HCT116 (cell line): ENCODE results near the gene ASIC5. TPM values are rescaled to one million over a fixed set of nuclear protein-coding genes. Genes with fewer than 3 reads are reported as not detected.

Experiments used
- ATAC-seq: fragments of 200-7000 bp; cut with Tn5 transposase; 2 replicates; pipeline ENCODE4 v1.9.1; 2020; ENCODE audit warnings: mild to moderate bottlenecking, moderate library complexity
- BruUV-seq: library from RNA; stranded (reverse); fragments of 400-500 nt; replicated peaks from 2 replicates; lab custom pipeline; 2021; lab: Mats Ljungman, UMichigan
- CTCF ChIA-PET: fragments of 300-600 bp; sonication (Branson Sonifier 250); formaldehyde crosslinking; loops from one replicate; lab custom pipeline; 2021; ENCODE audit warnings: antibody characterized with exemption; lab: Charles Lee
- POLR2A ChIA-PET: fragments of 300-600, 350-600 bp; sonication (Branson Sonifier 250); formaldehyde crosslinking; loops from one replicate; lab custom pipeline; 2021; ENCODE audit warnings: antibody characterized with exemption; lab: Charles Lee
- RAD21 ChIA-PET, 2 experiments: fragments of 300-600 bp; sonication (Branson Sonifier 250); formaldehyde crosslinking; loops; one replicate each; lab custom pipeline; 2023; ENCODE audit warnings: low total read pairs in 2 of 2; ENCODE audit not compliant: uncharacterized antibody in 2 of 2, unreplicated experiment in 2 of 2, low non-redundant PET in 1 of 2; lab: Charles Lee
- DNase-seq: peaks from one replicate; pipeline ENCODE4 v3.0.0-alpha.2; 2010; ENCODE audit warnings: low read depth, low spot score
- H2AFZ ChIP-seq: fragments of 200-600 bp; shearing (Covaris generic), sonication (generic); 2 replicates; pipeline ENCODE4 v1.6.1; 2017; ENCODE audit warnings: low read depth, mixed run types, mixed read lengths, antibody characterized with exemption, low read length; ENCODE audit not compliant: poor library complexity, severe bottlenecking
- H3K27ac ChIP-seq: 2 replicates; pipeline ENCODE4 v1.5.1; 2012; ENCODE audit warnings: low read depth, low read length
- H3K27me3 ChIP-seq: fragments of 200-600 bp; sonication (generic); 2 replicates; pipeline ENCODE4 v1.6.1; 2016; ENCODE audit warnings: mixed run types, low read length, mixed read lengths; ENCODE audit not compliant: insufficient read depth
- H3K36me3 ChIP-seq, 2 experiments: fragments of 200-500 bp in 1 of 2; fragments of 200-600 bp in 1 of 2; sonication (Bioruptor generic) in 1 of 2; sonication (generic) in 1 of 2; 2 replicates each; pipeline versions ENCODE4 v1.5.1 to v1.6.1; 2014 to 2016; ENCODE audit warnings: low read length in 2 of 2, inconsistent platforms in 1 of 2, mixed read lengths in 1 of 2, mixed run types in 1 of 2; ENCODE audit not compliant: insufficient read depth in 2 of 2, control insufficient read depth in 1 of 2
- H3K4me1 ChIP-seq, 2 experiments: fragments of 200-600 bp in 1 of 2; sonication (generic) in 1 of 2; 2 replicates each; pipeline versions ENCODE4 v1.5.1 to v1.6.1; 2012 to 2017; ENCODE audit warnings: low read length in 2 of 2, inconsistent platforms in 1 of 2, mild to moderate bottlenecking in 1 of 2, mixed read lengths in 1 of 2, mixed run types in 1 of 2, moderate library complexity in 1 of 2; ENCODE audit not compliant: insufficient read depth in 2 of 2, control insufficient read depth in 1 of 2
- H3K4me2 ChIP-seq: fragments of 200-600 bp; sonication (generic); 2 replicates; pipeline ENCODE4 v1.6.1; 2017; ENCODE audit warnings: mixed run types, low read length, mixed read lengths
- H3K4me3 ChIP-seq, 2 experiments: fragments of 200-600 bp in 1 of 2; sonication (generic) in 1 of 2; replicated peaks in 1 of 2; 2 replicates each; pipeline ENCODE4 v1.5.1; 2011 to 2016; ENCODE audit warnings: low read length in 2 of 2, control low read depth in 1 of 2, low read depth in 1 of 2, mild to moderate bottlenecking in 1 of 2, mixed read lengths in 1 of 2, mixed run types in 1 of 2
- H3K79me2 ChIP-seq: fragments of 200-600 bp; sonication (generic); 2 replicates; pipeline ENCODE4 v1.6.1; 2017; ENCODE audit warnings: mild to moderate bottlenecking, mixed run types, low read length, moderate library complexity, mixed read lengths; ENCODE audit not compliant: insufficient read depth
- H3K9ac ChIP-seq: fragments of 200-600 bp; sonication (generic); 2 replicates; pipeline ENCODE4 v1.6.1; 2016; ENCODE audit warnings: low read length, mixed read lengths
- H3K9me2 ChIP-seq: fragments of 200-600 bp; sonication (generic), shearing (Covaris generic); 2 replicates; pipeline ENCODE4 v1.6.1; 2017; ENCODE audit warnings: mixed run types, mild to moderate bottlenecking, moderate library complexity; ENCODE audit not compliant: insufficient read depth
- H3K9me3 ChIP-seq, 2 experiments: fragments of 200-500 bp in 1 of 2; fragments of 200-600 bp in 1 of 2; sonication (Bioruptor generic) in 1 of 2; sonication (generic) in 1 of 2; 2 replicates each; pipeline ENCODE4 v1.6.1; 2014 to 2017; ENCODE audit warnings: low read length in 2 of 2, mixed read lengths in 2 of 2, inconsistent platforms in 1 of 2, low read depth in 1 of 2, mild to moderate bottlenecking in 1 of 2, mixed run types in 1 of 2, moderate library complexity in 1 of 2; ENCODE audit not compliant: control insufficient read depth in 1 of 2, insufficient read depth in 1 of 2
- H4K20me1 ChIP-seq: fragments of 200-600 bp; sonication (generic), shearing (Covaris generic); 2 replicates; pipeline ENCODE4 v1.6.1; 2017; ENCODE audit warnings: mixed run types, mild to moderate bottlenecking, moderate library complexity; ENCODE audit not compliant: insufficient read depth
- ATF3 ChIP-seq: IDR thresholded peaks from 2 replicates; pipeline ENCODE4 v1.6.1; 2012
- CBX3 ChIP-seq: IDR thresholded peaks from 2 replicates; pipeline ENCODE4 v1.6.1; 2012; ENCODE audit warnings: low read depth
- CEBPB ChIP-seq: IDR thresholded peaks from 2 replicates; pipeline ENCODE4 v1.6.1; 2012; ENCODE audit warnings: low read depth
- EGR1 ChIP-seq: IDR thresholded peaks from 2 replicates; pipeline ENCODE4 v1.6.1; 2012; ENCODE audit warnings: low read depth
- ELF1 ChIP-seq: IDR thresholded peaks from 2 replicates; pipeline ENCODE4 v1.6.1; 2012; ENCODE audit warnings: low read depth, borderline replicate concordance
- EZH2 ChIP-seq: fragments of 200-600 bp; sonication (generic); IDR thresholded peaks from 2 replicates; pipeline ENCODE4 v1.6.1; 2017; ENCODE audit warnings: antibody characterized with exemption, mixed run types
- EZH2phosphoT487 ChIP-seq: fragments of 200-600 bp; IDR thresholded peaks from 2 replicates; pipeline ENCODE4 v1.6.1; 2018; ENCODE audit warnings: antibody characterized with exemption, borderline replicate concordance
- FOSL1 ChIP-seq: IDR thresholded peaks from 2 replicates; pipeline ENCODE4 v1.6.1; 2012; ENCODE audit warnings: low read depth
- JUND ChIP-seq: IDR thresholded peaks from 2 replicates; pipeline ENCODE4 v1.6.1; 2012
- MAX ChIP-seq: IDR thresholded peaks from 2 replicates; pipeline ENCODE4 v1.6.1; 2012
- POLR2A ChIP-seq: IDR thresholded peaks from 2 replicates; pipeline ENCODE4 v1.7.0; 2011; ENCODE audit warnings: borderline replicate concordance; ENCODE audit not compliant: insufficient read depth, insufficient read length; ENCODE audit errors: extremely low read depth
- RAD21 ChIP-seq: IDR thresholded peaks from 2 replicates; pipeline ENCODE4 v1.6.1; 2012; ENCODE audit warnings: low read depth, mild to moderate bottlenecking
- REST ChIP-seq: IDR thresholded peaks from 2 replicates; pipeline ENCODE4 v1.6.1; 2012; ENCODE audit warnings: low read depth
- SIN3A ChIP-seq: IDR thresholded peaks from 2 replicates; pipeline ENCODE4 v1.6.1; 2012; ENCODE audit warnings: low read depth
- SP1 ChIP-seq: IDR thresholded peaks from 2 replicates; pipeline ENCODE4 v1.6.1; 2012; ENCODE audit warnings: low read depth
- SRF ChIP-seq: IDR thresholded peaks from 2 replicates; pipeline ENCODE4 v1.6.1; 2012; ENCODE audit warnings: low read depth
- TCF7L2 ChIP-seq: IDR thresholded peaks from 2 replicates; pipeline ENCODE4 v1.7.0; 2011; ENCODE audit warnings: borderline replicate concordance, inconsistent platforms; ENCODE audit not compliant: insufficient read depth, insufficient read length; ENCODE audit errors: extremely low read depth
- YY1 ChIP-seq: IDR thresholded peaks from 2 replicates; pipeline ENCODE4 v1.6.1; 2011; ENCODE audit warnings: low read length, low read depth, moderate library complexity, mild to moderate bottlenecking; ENCODE audit not compliant: insufficient replicate concordance; ENCODE audit errors: extremely low read depth
- ZFX ChIP-seq: fragments of 450-650 bp; IDR thresholded peaks from 2 replicates; pipeline ENCODE4 v1.6.1; 2017
- ZNF274 ChIP-seq: fragments of 200-500 bp; sonication (Bioruptor generic); IDR thresholded peaks from 2 replicates; pipeline ENCODE4 v1.6.1; 2014; ENCODE audit warnings: mild to moderate bottlenecking, low read depth, low read length, inconsistent platforms
- intact Hi-C: fragments of 100-400 bp; cut with micrococcal nuclease; formaldehyde crosslinking; loops from 2 replicates; pipeline ENCODE4 v1.10.0; 2022
- total RNA-seq: library from RNA; stranded (reverse); gene quantifications from one replicate; pipeline ENCODE4 v1.2.1, GENCODE V29; 2021; ENCODE audit not compliant: unreplicated experiment

ASIC5 gene
- total RNA-seq, 1 experiment from 2014 or later: not detected

- no peaks in the 10 kb centered on the region for H3K27me3 ChIP-seq
- no peaks in the 10 kb centered on the region for H3K4me1 ChIP-seq
- no peak overlapping the region for H2AFZ ChIP-seq
Observed at GRCh38 chr4:155883895-155884294, 17.8 kb upstream of the ASIC5 start.

GRCh38 chr4:155881555-155881954 lies 15.5 kb upstream of the ASIC5 start:
- H3K4me2 ChIP-seq: no peak overlapping the region
- TF ChIP-seq SIN3A: no peak
- no peak for TF ChIP-seq RAD21
- no peak for TF ChIP-seq CBX3
- no peak for TF ChIP-seq ZNF274
- no peak for TF ChIP-seq ATF3
- no peak for TF ChIP-seq JUND
- TF ChIP-seq ZFX: no peak
- TF ChIP-seq REST: no peak
- TF ChIP-seq EZH2phosphoT487: no peak
- TF ChIP-seq SRF: no peak
- no peak for TF ChIP-seq SP1
- TF ChIP-seq FOSL1: no peak
- TF ChIP-seq MAX: no peak
- no peak for TF ChIP-seq EGR1
- TF ChIP-seq CEBPB: no peak
- no peak for TF ChIP-seq TCF7L2
- TF ChIP-seq POLR2A: no peak
- no peak for TF ChIP-seq YY1
- TF ChIP-seq EZH2: no peak
- TF ChIP-seq, all 23 proteins: peak for 0
- no peak for DNase-seq
- H2AFZ ChIP-seq: no peak overlapping the region
- ChIA-PET CTCF (no interaction called here), RAD21 (no interaction called here), POLR2A (no interaction called here)
- no peak for ATAC-seq
- no TSS peak for BruUV-seq
- H3K9me2 ChIP-seq: no peaks in the 10 kb centered on the region
- no peaks in the 10 kb centered on the region for H4K20me1 ChIP-seq
- H3K27me3 ChIP-seq: no peaks in the 10 kb centered on the region
- H3K4me1 ChIP-seq: no peaks in the 10 kb centered on the region
- no peaks in the 10 kb centered on the region for H3K36me3 ChIP-seq
- no peaks in the 10 kb centered on the region for H3K79me2 ChIP-seq
- intact Hi-C loops: no loop called here
- H3K4me3 ChIP-seq: no peak overlapping the region
- no peaks in the 10 kb centered on the region for H3K9me3 ChIP-seq
- no peak overlapping the region for H3K27ac ChIP-seq
- H3K9ac ChIP-seq: no peak overlapping the region

More at GRCh38 chr4:155883895-155884294, 17.8 kb upstream of the ASIC5 start:
- H3K79me2 ChIP-seq: no peaks in the 10 kb centered on the region
- CTCF ChIA-PET: no interaction called here
- no peaks in the 10 kb centered on the region for H3K9me3 ChIP-seq
- no peak overlapping the region for H3K27ac ChIP-seq
- TF ChIP-seq FOSL1 (no peak), ELF1 (no peak)
- TF ChIP-seq, all 23 proteins: peak for 0
- POLR2A ChIA-PET: no interaction called here
- H3K4me2 ChIP-seq: no peak overlapping the region
- no peak overlapping the region for H3K4me3 ChIP-seq
- H3K9ac ChIP-seq: no peak overlapping the region
- RAD21 ChIA-PET: no interaction called here
- no peaks in the 10 kb centered on the region for H3K9me2 ChIP-seq
- H4K20me1 ChIP-seq: no peaks in the 10 kb centered on the region
- ATAC-seq (no peak), DNase-seq (no peak)
- intact Hi-C loops: no loop called here
- no peaks in the 10 kb centered on the region for H3K36me3 ChIP-seq
- BruUV-seq: no TSS peak
